K562 (cell line): ENCODE measurements around the gene ORC3. TPM values are rescaled to one million over a fixed set of nuclear protein-coding genes. Genes with fewer than 3 reads are reported as not detected.
A peak's percentile ranks its signal among the peaks of the same experiment; 100 is the strongest.

Experiments used
- BCL6 ChIP-seq: fragments of 250-450 bp; sonication (Bioruptor Pico); IDR thresholded peaks from 2 replicates; pipeline ENCODE4 v1.4.0; 2020
- CBFA2T3 ChIP-seq: fragments of 450-650 bp; IDR thresholded peaks from 2 replicates; pipeline ENCODE4 v1.6.1; 2017
- FOXA1 ChIP-seq: fragments of 450-650 bp; IDR thresholded peaks from 2 replicates; pipeline ENCODE4 v1.6.1; 2016; ENCODE audit warnings: mild to moderate bottlenecking, borderline replicate concordance
- JUN ChIP-seq, 2 experiments: sonication (generic) in 1 of 2; formaldehyde crosslinking in 1 of 2; IDR thresholded peaks; 2 replicates each; pipeline versions ENCODE4 v1.6.1 to v1.8.0; 2012 to 2022; ENCODE audit warnings: borderline replicate concordance in 2 of 2, mild to moderate bottlenecking in 2 of 2, improper control_type of control experiment in 1 of 2, low read depth in 1 of 2, low read length in 1 of 2, missing genetic modification reagents in 1 of 2
- MAZ ChIP-seq, 2 experiments: fragments of 450-650 bp in 1 of 2; sonication (generic) in 1 of 2; formaldehyde crosslinking; IDR thresholded peaks in 1 of 2; conservative IDR thresholded peaks in 1 of 2; 2 replicates each; pipeline versions ENCODE4 v1.4.0 to v1.5.0; 2020; ENCODE audit warnings: mild to moderate bottlenecking in 1 of 2, missing genetic modification reagents in 1 of 2
- MCM2 ChIP-seq: fragments of 450-650 bp; IDR thresholded peaks from 2 replicates; pipeline ENCODE4 v1.6.1; 2017; ENCODE audit warnings: low read depth, mild to moderate bottlenecking
- MTA2 ChIP-seq: fragments of 450-650 bp; IDR thresholded peaks from 2 replicates; pipeline ENCODE4 v1.6.1; 2016; ENCODE audit warnings: low read depth
- NBN ChIP-seq: fragments of 450-650 bp; IDR thresholded peaks from 2 replicates; pipeline ENCODE4 v1.6.1; 2016; ENCODE audit warnings: low read depth, mild to moderate bottlenecking
- PHF20 ChIP-seq: fragments of 450-650 bp; IDR thresholded peaks from 2 replicates; pipeline ENCODE4 v1.6.1; 2018; ENCODE audit not compliant: partially characterized antibody
- PYGO2 ChIP-seq: fragments of 450-650 bp; IDR thresholded peaks from 2 replicates; pipeline ENCODE4 v1.6.1; 2016; ENCODE audit warnings: mild to moderate bottlenecking, missing genetic modification characterization, moderate library complexity, missing compliant biosample characterization
- RAD21 ChIP-seq, 2 experiments: fragments of 250-450 bp in 1 of 2; fragments of 450-650 bp in 1 of 2; sonication (Bioruptor Pico) in 1 of 2; formaldehyde crosslinking in 1 of 2; IDR thresholded peaks in 1 of 2; conservative IDR thresholded peaks in 1 of 2; 2 replicates each; pipeline versions ENCODE4 v1.4.0 to v1.8.0; 2020 to 2022; ENCODE audit warnings: mild to moderate bottlenecking in 2 of 2, moderate library complexity in 1 of 2
- RBM25 ChIP-seq: fragments of 200-400 bp; formaldehyde crosslinking; IDR thresholded peaks from 2 replicates; pipeline ENCODE4 v1.6.1; 2018; ENCODE audit warnings: low read length, low read depth, moderate library complexity; ENCODE audit not compliant: severe bottlenecking
- SAFB ChIP-seq: fragments of 200-400 bp; formaldehyde crosslinking; IDR thresholded peaks from 2 replicates; pipeline ENCODE4 v1.6.1; 2017; ENCODE audit warnings: low read depth, low read length, borderline replicate concordance
- SETDB1 ChIP-seq: IDR thresholded peaks from one replicate; pipeline ENCODE4 v1.6.1; 2012; ENCODE audit warnings: low read length, control low read depth, inconsistent platforms
- SRSF1 ChIP-seq: fragments of 200-400 bp; formaldehyde crosslinking; IDR thresholded peaks from 2 replicates; pipeline ENCODE4 v1.6.1; 2017; ENCODE audit warnings: mild to moderate bottlenecking, low read depth, low read length, moderate library complexity
- STAT5A ChIP-seq: IDR thresholded peaks from 2 replicates; pipeline ENCODE4 v1.6.1; 2012; ENCODE audit warnings: low read length, inconsistent platforms, borderline replicate concordance
- TCFL5 ChIP-seq: fragments of 250-450 bp; sonication (Bioruptor Pico); conservative IDR thresholded peaks from 2 replicates; pipeline ENCODE4 v1.6.1; 2021; ENCODE audit warnings: mild to moderate bottlenecking, moderate library complexity, matching md5 sums
- ZKSCAN3 ChIP-seq: fragments of 250-450 bp; sonication (Bioruptor Pico); IDR thresholded peaks from 2 replicates; pipeline ENCODE4 v1.4.0; 2020
- ZNF561 ChIP-seq: fragments of 450-650 bp; formaldehyde crosslinking; conservative IDR thresholded peaks from 2 replicates; pipeline ENCODE4 v1.4.0; 2020; ENCODE audit warnings: mild to moderate bottlenecking, moderate library complexity
- ZNF57 ChIP-seq: fragments of 450-650 bp; formaldehyde crosslinking; IDR thresholded peaks from 2 replicates; pipeline ENCODE4 v1.4.0; 2020; ENCODE audit warnings: mild to moderate bottlenecking, moderate library complexity
- ZNF586 ChIP-seq: fragments of 450-650 bp; formaldehyde crosslinking; conservative IDR thresholded peaks from 2 replicates; pipeline ENCODE4 v1.4.0; 2020; ENCODE audit warnings: mild to moderate bottlenecking, moderate library complexity
- ZNF79 ChIP-seq: fragments of 250-450 bp; sonication (Bioruptor Pico); IDR thresholded peaks from 2 replicates; pipeline ENCODE4 v1.4.0; 2020; ENCODE audit warnings: low read depth, mild to moderate bottlenecking, moderate library complexity
- polyA plus RNA-seq, 8 experiments: library from polyadenylated mRNA; depleted of rRNA in 4 of 8; stranded (reverse) in 5 of 8; unstranded in 3 of 8; fragments of >200 nt; fragmentation: Nextera tagmentation in 2 of 8; fragmentation: Illumina TruSeq in 1 of 8; extraction: Ambion mirVana in 2 of 8; extraction: Trizol in 1 of 8; gene quantifications; 2 replicates each; pipeline versions ENCODE4 v1.2.1 to v1.2.3, GENCODE V29; 2011 to 2014; ENCODE audit warnings: inconsistent platforms in 1 of 8, missing spikeins in 1 of 8
- total RNA-seq, 7 experiments: library from RNA; depleted of rRNA in 6 of 7; stranded (reverse); fragments of >200 nt in 6 of 7; fragmentation: Illumina TruSeq in 2 of 7; extraction: Trizol in 2 of 7; gene quantifications; 2 replicates each; pipeline versions ENCODE4 v1.2.1 to v1.2.3, GENCODE V29; 2011 to 2021; ENCODE audit warnings: low replicate concordance in 1 of 7
- TF ChIP-seq, protein P1 (sequence below): fragments of 450-650 bp; formaldehyde crosslinking; IDR thresholded peaks from 2 replicates; pipeline ENCODE4 v1.4.0; 2020; ENCODE audit warnings: mild to moderate bottlenecking, moderate library complexity
- TF ChIP-seq, protein P2 (sequence below): fragments of 250-450 bp; sonication (Bioruptor Pico); IDR thresholded peaks from 2 replicates; pipeline ENCODE4 v1.5.0; 2020; ENCODE audit warnings: mild to moderate bottlenecking
- TF ChIP-seq, protein P3 (sequence below): fragments of 450-650 bp; IDR thresholded peaks from 2 replicates; pipeline ENCODE4 v1.6.1; 2016; ENCODE audit warnings: antibody characterized with exemption

The ORC3 gene
- total and polyA plus RNA-seq, 9 of the 15 experiments (the other 6 are each of a cell fraction or from before 2014, with no cell fraction given), result 28.8 to 159 (median 74.8) TPM

DNA sequence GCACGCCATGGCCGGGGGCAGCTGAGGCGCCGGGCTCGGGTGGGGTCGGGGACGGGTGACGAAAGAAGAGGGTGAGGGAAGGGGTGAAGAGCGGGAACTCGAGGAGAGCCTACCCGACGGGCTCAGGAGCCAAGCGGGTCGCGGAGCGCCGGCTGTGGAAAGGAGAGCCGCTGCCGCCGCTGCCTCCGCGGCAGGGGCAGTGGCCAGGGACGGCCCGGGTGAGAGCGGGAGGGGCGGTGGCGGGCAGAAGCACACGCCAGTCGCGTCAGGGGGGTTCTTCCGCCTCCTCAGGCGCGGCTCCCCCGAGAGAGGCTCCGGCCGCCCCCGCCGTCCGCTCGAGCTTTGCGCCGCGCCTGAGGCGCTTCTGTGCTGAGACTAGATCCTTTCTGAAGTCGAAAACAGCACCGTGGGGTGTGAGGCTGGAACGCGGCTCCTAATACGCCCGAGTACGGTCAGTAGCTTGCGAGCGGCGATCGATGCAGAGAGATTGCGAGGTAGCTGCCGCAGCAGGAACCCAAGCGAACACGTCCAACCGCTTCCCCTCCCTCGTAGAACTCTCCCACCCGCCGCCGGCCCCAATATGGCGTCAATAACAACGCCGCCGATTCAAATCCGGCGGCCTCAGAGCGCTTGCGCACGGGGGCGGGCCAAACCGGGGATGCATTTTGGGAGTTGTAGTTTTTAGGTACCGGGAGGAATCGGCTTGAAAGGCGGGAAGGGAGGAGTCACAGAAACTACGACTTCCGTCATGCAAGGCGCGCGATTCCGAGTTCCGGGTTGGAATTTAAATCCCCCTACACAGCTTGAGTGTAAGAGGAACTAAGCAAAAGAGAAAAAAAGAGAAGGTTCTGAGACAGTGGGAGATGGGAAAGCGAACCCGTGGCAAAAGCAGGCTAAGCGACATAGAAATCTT lies 112.0 kb downstream of the ORC3 start, which contains the start of gene AKIRIN2 (continued):
- TF ChIP-seq ZNF586 (CRISPR knock-in tag) (no peak), ZNF57 (no peak), NBN (peak; percentile 30; the same call in 1 of the 2 replicates), MCM2 (no peak), SETDB1 (no peak), RBM25 (no peak), SAFB (no peak), FOXA1 (no peak), PHF20 (peak; percentile 65), CBFA2T3 (no peak), RAD21 (CRISPR knock-in tag; conservative IDR thresholded peaks at IDR 0.05 in 1 of 2, IDR thresholded peaks at IDR 0.05 in 1 of 2) (no peak), TCFL5 (no peak), ZNF561 (no peak), ZNF79 (no peak), ZKSCAN3 (no peak), STAT5A (peak; percentile 42; the same call in 1 of the 2 replicates), BCL6 (CRISPR knock-in tag) (no peak), PYGO2 (tag) (no peak), JUN (IDR thresholded peaks at IDR 0.05; ENCODE audit: borderline replicate concordance, low read depth, low read length) (no peak), JUN (CRISPR knock-in tag; IDR thresholded peaks at IDR 0.05; ENCODE audit: borderline replicate concordance) (no peak), MAZ (CRISPR knock-in tag; conservative IDR thresholded peaks at IDR 0.05 in 1 of 2, IDR thresholded peaks at IDR 0.05 in 1 of 2) (peak; percentile 65 to 75; a peak in 2 of 4 replicates), MTA2 (no peak), SRSF1 (0 out of 2 replicates have a peak, but pooled peaks have one; percentile 29)
- TF ChIP-seq, protein P1, sequence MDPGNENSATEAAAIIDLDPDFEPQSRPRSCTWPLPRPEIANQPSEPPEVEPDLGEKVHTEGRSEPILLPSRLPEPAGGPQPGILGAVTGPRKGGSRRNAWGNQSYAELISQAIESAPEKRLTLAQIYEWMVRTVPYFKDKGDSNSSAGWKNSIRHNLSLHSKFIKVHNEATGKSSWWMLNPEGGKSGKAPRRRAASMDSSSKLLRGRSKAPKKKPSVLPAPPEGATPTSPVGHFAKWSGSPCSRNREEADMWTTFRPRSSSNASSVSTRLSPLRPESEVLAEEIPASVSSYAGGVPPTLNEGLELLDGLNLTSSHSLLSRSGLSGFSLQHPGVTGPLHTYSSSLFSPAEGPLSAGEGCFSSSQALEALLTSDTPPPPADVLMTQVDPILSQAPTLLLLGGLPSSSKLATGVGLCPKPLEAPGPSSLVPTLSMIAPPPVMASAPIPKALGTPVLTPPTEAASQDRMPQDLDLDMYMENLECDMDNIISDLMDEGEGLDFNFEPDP (CRISPR knock-in tag), result no peak
- TF ChIP-seq, protein P2, sequence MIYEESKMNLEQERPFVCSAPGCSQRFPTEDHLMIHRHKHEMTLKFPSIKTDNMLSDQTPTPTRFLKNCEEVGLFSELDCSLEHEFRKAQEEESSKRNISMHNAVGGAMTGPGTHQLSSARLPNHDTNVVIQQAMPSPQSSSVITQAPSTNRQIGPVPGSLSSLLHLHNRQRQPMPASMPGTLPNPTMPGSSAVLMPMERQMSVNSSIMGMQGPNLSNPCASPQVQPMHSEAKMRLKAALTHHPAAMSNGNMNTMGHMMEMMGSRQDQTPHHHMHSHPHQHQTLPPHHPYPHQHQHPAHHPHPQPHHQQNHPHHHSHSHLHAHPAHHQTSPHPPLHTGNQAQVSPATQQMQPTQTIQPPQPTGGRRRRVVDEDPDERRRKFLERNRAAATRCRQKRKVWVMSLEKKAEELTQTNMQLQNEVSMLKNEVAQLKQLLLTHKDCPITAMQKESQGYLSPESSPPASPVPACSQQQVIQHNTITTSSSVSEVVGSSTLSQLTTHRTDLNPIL, result no peak
- TF ChIP-seq, protein P3, sequence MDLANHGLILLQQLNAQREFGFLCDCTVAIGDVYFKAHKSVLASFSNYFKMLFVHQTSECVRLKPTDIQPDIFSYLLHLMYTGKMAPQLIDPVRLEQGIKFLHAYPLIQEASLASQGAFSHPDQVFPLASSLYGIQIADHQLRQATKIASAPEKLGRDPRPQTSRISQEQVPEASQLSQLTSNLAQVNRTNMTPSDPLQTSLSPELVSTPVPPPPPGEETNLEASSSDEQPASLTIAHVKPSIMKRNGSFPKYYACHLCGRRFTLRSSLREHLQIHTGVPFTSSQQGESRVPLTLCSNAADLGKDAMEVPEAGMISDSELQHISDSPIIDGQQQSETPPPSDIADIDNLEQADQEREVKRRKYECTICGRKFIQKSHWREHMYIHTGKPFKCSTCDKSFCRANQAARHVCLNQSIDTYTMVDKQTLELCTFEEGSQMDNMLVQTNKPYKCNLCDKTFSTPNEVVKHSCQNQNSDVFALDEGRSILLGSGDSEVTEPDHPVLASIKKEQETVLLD, result peak; percentile 94
